NCI-H748 (cell line): Measurements from ENCODE around the gene RCE1.
A peak's percentile ranks its signal among the peaks of the same experiment; 100 is the strongest.

Experiments
- DNase-seq: peaks from one replicate; lab custom pipeline; 2025; ENCODE audit not compliant: unreplicated experiment; lab: John Stamatoyannopoulos, UW

Gene RCE1

DNA sequence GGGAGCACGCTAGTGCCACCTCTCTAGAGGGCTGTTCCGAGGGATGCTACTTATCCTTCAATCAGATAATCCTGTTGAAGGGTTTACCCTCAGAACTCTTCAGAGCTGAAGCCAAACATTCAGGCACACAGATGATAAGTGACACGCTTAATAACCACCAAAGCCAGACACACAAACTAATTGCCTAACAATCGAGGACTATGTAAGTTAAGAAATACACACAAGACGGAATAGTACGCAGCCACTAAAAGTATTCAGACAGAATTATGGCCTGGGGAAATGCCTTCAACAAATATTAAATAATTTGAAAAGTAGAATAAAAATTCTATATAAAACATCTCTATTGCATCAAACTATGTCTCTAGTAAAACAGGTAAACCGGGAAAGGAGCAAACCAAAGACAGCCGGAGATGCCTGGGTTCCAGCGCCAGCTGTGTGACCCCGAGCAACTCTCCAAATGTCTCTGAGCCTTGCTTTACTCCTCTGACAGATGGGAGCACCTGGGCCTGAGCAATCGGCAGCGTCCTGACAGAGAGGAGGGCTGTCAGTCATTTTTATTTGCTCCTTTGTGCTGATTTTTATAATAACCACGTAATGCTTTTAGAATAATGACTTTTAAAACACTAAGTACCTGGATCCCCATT, 25.0 kb downstream of the RCE1 start:
- no peak for DNase-seq

DNA sequence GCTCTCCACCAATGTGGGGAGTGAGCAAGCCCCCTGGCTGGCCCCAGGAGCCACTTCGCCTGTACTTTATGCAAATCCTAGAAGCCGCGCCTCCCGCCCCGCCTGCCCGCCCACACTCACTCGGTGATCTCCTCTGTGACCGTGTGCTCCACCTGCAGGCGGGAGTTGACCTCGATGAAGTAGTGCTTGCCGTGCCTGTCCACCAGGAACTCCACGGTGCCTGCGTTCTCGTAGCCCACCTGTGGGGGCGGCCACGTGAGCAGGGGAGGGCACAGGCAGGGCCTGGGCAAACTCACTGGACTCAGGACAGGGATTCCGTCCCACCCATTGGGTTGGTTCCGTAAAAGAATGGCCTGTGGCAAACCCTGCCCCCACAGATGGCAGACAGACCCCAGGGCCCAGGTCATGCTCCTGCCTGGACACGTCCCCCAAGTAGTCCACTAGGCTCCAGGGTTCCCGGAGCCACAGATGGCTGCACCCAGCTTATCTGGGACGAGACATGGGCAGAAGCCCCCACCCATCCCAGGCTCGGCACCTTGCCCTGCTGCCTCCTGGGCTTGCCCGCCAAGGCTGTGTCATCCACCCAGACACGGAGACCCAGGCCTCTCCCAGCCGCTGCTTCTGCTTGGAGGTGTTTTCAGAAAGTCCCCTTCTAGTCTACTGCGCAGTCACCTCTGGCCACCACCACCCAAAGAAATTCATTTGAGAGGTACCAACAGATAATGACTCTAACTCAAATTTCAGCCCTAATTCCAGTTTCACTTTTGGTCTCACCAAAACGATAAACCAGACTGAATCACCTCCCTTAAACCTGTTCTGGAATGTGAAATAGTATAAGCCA, 25.7 kb downstream of the RCE1 start:
- peak; percentile 64 for DNase-seq

DNA sequence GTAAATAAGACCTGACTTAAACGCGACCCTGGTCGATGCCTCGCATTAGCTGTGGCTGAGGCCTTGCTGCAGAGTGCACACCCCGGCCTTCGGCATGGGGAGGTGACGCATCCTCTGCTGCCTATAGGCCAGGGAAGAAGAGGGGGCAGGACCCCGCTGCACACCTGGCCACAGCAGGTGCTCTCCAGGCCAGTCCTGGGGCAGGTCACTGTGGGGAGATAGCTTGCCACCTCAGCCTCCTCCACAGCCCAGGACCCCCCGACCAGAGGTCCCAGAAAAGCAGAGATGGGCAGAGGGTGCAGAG, 26.3 kb downstream of the RCE1 start:
- no peak for DNase-seq

DNA sequence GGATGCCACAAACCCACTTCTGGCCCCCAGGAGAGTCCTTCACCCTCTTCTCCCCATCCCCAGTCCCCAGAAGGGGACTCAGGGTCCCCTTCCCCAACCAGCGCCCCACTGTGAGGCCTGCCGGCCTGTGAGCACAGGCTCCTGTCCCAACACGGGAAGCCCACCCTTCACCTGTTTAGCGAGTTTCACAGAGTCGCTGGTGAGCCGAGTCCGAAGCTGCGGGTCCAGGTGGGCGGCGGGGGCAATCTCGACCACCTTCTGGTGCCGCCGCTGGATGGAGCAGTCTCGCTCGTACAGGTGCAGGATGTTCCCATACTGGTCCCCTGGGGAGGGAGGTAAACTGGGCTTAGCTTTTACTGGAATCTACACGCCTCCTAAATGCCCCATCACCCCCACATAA, 26.9 kb downstream of the RCE1 start:
- no peak for DNase-seq

DNA sequence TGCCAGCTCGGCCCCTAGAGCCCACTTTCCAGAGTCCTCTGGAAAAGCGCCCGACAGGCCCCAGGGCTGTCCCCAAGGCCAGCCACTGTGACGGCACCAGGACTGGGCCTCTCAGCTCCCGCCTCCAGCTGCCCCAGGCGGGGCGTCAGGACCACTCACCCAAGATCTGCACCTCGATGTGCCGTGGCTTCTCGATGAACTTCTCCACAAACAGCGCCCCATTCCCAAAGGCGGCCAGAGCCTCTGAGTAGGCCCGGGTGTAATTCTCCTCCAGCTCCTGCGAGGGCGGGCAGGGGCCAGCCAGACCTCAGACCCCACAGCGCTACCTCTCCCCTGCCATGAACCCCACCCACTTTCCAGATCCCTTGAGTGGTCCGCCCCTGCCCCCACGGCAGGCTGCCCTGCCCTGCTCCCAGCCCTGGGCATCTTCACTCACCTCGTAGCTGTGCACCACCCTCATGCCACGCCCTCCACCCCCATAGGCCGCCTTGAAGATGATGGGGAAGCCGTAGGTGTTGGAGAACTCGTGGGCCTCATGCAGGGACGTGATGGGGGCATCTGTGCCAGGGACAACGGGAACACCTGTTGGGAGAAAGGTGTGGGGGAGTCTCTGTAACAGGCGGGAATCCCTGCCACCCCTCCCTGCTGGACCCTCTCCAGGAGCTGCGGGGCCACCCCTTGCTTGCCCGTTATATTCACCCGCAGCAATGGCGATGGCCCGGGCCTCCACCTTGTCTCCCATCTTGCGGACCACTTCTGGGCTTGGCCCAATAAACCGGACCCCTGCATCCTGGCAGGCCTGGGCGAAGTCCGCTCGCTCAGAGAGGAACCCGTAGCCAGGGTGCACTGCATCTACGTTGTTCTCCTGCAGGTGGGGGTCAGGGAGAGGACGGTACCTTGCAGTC, 27.6 kb downstream of the RCE1 start:
- DNase-seq: no peak

DNA sequence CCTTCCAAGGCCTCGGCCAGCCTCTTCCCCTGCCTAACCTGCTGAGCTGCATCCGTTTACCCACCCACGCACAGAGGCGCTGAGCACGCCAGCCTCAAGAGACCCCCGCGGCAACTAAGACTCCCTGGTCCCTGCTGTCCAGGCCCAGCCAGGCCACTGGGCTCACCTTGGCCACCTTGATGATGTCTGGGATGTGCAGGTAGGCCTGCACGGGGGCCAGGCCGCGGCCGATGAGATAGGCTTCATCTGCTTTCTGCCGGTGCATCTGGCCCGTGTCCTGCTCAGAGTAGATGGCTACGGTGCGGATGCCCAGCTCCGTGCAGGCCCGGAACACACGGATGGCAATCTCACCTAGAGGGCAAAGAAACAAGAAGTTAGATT, 28.3 kb downstream of the RCE1 start:
- DNase-seq: no peak

DNA sequence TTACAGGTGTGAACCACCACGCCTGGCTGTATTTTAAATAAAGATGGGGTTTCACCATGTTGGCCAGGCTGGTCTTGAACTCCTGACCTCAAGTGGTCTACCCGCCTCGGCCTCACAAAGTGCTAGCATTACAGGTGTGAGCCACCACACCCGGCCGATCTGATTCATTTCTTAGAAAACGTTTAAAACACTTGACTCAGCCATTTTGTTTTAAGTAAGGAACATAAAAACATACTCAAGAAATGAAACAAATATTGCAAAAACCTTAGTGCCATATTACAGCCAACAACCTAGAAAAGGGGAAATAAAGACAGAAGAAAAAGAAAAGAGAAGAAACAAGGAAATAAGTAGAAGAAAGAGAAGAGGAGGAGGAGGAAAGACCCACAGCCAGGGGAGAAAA, 31.0 kb downstream of the RCE1 start:
- no peak for DNase-seq

DNA sequence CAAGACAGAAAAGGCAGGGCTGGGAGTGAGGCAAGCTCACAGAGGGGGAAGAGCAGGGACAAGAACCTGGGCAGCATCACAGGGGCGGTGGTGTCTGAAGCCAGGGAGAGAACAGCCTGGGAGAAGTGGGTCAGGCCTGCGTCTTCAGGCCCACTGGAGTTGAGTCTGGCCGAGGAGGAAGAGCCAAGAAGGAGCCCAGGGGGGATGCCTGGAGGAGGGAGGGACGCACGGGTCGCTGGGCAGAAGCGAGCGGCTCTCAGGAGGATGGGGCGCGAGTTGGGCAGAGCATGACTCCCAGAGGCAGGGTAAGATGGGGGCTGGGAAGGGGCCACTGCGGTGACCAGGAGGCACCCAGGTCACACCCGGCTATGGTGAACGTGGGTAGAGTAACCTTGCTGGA, 32.1 kb downstream of the RCE1 start:
- no peak for DNase-seq

DNA sequence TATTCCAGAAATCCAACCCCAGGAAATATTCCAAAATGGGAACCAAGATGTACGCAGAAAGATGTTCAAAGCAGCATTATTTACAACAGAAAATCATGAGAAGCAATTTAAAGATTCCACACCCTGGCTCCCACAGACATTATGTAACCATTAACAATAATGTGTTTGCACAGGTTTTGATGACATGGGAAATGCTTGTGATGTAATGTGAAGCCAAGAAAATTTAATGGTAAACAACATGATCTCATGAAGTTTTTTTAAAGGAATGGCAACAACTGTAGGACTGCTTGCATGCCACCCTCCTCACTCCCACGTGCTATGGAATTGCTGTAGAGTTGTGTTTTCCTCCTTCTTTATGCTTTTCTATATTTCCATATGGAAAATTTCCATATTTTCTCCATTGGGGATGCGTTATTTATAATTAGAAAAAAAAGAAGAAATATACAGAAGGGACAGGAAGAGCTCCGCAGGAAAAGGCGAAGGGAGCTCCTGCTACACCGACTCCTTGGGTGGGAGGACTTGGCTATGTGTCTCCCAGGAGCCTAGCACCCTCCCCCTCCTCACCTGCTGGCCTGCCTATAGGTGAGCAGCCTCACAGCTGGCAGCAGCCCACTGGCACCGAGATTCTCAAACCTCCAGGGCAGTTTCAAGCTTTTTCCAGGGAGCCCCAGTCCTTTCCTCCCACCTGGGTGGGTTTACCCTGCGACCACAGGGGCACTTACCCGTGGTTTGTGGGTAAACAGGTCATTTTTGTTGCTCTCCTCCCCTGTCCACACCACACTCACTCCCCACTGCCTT, 34.5 kb downstream of the RCE1 start:
- peak; percentile 15 for DNase-seq

DNA sequence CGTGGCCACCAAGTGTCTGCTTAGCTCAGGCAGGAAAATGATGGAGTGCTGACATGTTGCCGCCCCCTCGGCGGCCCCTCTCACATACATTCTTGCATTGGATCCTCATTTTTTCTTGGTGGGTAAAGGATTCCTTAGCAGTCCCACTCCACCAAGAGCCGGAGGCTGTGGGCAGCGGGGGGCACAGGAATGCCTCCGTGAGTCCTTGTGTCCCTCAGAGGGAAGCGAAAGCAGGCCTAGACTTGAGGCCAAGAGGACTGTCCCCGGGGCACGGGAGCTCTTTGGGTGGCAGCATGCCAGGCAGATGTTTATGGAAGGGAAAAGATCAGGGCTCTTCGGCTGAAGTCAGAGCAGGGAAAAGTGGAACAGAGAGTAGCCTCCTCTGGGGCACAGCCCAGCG, 35.2 kb downstream of the RCE1 start:
- no peak for DNase-seq

DNA sequence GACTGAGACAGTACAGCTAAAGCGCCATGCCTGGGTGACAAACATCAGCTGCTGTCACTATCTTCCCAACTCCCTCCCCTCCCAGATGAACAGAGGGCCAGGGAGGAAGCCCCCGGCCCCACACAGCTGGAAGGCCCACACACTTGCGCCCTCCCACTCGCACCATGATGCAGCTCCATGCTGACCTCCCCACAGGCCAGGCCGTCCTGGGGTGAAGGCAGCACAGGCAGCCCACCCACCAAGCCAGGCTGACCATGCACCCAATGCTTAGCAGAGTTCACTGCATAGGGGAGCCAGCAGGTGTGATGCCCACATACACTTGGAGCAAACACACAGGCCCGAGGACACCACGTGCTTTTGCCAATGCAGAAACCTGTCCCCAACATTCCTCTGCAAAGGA, 35.8 kb downstream of the RCE1 start:
- DNase-seq: no peak

DNA sequence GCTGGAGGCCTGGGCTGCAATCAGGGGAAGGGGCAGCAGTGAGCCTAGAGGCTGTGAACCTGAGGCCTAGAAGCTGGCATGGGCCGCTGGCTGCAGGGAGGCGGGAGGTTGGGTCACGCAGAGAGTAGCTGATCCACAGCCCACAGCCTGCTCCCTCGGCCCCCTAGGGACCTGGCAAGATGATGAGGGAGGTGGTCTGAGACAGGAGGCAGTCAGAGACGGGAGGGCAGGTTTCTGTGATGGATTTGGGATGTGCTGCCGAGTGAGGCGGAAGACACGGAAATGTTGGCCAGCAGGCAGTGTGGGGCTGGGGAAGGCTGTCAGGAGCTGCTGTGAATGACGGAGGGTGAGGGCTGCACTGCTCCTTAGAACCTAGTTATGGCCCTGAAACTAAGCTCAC, 36.3 kb downstream of the RCE1 start:
- DNase-seq: no peak

DNA sequence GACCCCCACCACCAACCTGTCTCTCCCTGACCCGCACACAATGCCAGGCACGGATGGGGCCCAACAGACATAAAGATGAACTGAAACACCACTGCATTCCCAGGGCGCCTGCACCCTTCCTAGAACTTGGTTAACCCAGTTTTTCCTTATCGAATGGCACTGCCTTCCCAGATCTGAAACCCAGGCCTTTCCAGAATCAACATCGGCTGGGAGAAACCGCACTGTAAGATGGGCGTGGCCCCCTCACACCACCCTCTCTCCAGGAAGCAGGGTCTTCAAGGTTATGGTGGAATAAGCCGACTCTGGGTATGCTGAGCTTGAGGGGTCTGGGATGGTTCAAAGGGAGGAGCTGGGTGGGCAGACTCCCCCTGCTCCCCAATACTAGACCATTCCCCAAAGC, 36.8 kb downstream of the RCE1 start:
- DNase-seq: no peak

DNA sequence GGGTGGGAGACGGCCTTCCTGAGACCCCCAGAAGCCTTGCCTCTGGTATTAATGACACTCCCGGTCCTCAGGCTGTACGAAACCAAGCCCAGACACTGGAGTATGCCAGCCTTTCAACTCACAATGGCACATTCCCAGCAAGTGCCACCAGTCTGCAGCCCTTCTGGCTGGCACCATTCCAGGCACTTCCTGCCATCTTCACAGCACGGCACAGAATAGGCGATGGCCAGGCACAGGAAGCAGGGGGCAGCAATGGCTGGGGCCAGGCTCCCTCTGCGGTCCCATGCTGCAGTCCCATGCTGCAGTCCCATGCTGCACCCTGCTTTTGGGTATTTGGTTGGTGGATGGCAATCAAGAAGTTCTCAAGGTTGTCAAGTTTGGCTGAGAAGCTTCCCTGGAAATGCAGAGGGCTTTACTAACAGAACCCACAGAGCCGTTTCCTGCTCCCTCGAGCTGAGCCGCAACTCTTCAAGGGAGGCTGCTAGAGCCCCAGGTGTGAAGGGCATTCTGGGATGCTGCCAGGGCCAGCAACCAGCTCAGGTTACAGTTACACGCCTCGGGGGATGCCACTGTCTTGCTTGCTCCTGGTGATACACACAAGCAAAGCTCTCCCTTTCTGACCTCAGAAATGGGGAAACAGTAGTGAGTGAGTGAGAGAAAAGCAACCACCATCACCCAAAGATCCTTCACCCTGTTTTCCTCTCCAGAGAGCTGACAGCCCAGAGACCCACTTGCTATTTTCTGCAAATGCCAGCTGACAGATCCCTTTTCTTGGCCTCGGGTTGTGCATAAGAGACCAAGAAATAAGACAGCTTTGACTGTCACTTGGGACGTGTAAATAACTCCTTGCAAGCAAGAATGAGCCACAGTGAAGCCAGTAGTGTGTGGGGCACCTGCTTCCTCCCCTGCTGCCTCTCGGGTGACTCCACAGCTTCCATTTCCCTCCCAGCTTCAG, 37.5 kb downstream of the RCE1 start:
- peak; percentile 68 for DNase-seq

DNA sequence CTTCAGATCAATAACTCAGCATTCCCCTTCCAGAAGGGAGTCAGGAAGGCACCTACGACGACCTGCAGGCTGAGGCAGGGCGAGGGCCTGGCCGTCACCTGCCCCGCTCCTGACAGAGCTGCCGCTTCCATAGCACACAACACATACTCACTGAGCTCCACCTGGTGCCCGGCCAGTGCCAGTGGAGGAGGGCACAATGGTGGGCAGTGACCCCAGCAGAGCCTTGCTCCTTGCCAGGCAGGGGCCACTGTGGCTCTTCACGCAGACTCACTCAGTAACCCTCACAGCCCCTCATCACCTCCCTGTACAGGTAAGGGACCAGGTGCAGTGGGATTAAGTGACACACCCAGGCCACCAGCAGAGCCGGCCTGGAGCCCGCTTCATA, 38.2 kb downstream of the RCE1 start:
- DNase-seq: no peak

DNA sequence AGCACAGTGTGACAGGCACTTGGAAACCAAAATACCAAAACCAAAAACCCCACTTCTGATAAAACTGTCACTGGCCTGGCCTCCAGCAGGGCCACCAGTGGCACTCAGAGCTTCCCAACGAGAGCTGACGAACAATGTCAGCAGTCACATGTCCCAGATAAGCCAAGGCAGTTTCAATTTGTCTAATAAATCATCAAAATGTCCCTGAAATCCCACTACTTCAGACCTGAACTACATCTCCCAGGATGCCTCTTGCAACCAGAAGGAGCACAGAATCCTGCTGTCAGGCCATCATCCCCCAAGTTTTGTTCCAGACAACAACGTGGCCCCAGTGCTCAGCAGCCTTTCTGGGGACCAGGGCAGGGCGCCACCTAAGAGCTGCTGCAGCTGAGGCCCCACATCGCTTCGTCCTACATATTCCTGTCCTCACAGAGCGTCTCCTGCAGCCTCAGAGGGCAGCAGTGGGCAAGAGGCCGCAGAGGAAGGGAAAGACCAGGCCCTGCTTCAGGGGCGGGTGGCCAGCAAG, 38.7 kb downstream of the RCE1 start:
- DNase-seq: no peak

DNA sequence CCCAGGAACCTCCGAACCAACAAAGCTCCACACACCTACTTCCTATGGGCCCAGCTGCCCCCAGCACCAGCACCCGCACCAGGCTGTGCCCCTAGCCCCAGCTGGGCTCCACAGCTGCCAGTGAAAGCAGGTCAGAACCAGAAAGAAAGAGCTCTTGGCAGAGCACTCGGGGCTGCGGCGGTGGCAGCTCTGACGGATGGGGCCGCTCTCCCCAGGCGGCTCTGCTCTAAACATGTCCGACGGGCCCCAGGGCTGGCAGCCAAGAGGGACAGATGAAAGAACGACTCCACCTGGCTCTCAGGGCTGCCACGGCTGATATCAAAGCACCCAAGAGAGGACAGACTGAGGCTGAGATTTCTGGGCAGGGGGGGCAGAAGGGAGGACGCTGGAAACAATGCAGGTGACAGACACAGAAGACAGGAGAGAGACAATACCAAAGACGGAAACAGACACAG, 39.3 kb downstream of the RCE1 start:
- DNase-seq: peak; percentile 37

DNA sequence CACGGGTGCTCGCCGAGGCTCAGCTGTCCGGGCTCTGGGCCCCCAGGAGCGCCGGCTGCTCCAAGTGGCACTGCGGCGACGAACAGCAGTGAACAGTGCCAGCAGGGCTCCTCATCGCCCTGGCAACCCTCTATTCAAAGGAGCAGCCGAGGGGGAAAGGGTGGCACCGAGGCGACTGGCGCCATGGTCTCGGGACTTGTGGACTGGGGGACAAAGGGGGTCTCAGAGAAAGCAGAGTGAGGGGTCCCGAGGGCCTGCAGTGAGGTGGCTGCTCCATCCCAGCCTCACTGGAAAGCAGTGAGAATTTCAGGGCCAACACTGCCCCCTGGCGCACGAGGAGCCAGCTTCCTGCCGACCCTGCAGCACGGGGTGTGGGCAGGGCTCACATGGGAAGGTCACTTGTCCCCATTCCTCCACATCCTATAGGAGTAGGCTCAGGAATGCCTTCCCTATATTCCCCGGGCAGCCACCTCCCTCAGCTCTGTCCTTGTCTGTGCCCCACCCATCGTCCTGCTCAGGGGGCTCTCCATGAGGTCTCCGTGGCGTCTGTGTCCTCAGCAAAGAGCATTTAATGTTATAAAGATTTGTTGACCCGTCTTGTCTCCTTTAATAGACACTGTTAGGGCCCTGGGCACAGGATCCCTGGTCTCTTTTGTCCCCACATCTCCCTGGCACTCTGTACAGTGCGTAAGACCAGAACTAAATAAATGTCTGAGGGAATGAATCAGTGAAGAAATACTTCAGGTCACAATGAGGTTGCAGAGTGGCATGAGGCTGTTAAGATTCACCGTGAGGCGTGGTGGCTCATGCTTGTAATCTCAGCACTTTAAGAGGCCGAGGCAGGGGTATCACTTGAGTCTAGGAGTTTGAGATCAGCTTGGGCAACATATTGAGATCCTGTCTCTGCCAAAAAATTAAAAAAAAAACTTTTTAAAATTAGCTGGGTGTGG, 40.0 kb downstream of the RCE1 start:
- peak; percentile 70 for DNase-seq

DNA sequence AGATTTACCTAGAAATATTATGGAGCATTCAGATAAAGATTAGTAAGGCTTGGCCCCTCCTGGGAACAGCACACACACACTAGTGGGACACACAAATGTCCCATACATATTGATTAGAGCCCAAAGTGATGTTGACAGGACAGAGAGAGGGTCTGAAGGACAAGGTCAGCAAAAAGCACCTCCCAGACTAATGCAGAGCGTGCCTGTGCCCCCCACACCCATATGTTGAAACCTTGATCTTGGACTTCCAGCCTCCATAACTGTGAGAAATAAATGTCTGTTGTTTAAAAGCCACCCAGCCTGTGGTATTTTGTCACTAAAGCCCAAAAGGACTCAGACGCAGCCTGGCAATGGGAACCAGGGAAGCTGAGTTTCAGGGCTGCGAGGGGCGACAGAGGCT, 41.2 kb downstream of the RCE1 start:
- no peak for DNase-seq
